C4-2B (cell line): Measurements from ENCODE around the gene CASKIN1.

ENCODE experiments used
- CTCF ChIP-seq: fragments of 450-650 bp; conservative IDR thresholded peaks from 2 replicates; pipeline ENCODE4 v1.5.1; 2017; ENCODE audit warnings: mild to moderate bottlenecking
- ZFX ChIP-seq: fragments of 450-650 bp; IDR thresholded peaks from 2 replicates; pipeline ENCODE4 v1.6.1; 2017

- TF ChIP-seq CTCF = no peak
- no peak for TF ChIP-seq ZFX
Observed at GRCh38 chr16:2161911-2162310, 34.5 kb downstream of the CASKIN1 start.
